LNCAP (cell line): ENCODE measurements around the gene SYT1.

Experiments
- CTCF ChIP-seq: fragments of 450-650 bp; IDR thresholded peaks from 2 replicates; pipeline ENCODE4 v1.5.1; 2017; ENCODE audit warnings: mild to moderate bottlenecking

SYT1 gene

DNA sequence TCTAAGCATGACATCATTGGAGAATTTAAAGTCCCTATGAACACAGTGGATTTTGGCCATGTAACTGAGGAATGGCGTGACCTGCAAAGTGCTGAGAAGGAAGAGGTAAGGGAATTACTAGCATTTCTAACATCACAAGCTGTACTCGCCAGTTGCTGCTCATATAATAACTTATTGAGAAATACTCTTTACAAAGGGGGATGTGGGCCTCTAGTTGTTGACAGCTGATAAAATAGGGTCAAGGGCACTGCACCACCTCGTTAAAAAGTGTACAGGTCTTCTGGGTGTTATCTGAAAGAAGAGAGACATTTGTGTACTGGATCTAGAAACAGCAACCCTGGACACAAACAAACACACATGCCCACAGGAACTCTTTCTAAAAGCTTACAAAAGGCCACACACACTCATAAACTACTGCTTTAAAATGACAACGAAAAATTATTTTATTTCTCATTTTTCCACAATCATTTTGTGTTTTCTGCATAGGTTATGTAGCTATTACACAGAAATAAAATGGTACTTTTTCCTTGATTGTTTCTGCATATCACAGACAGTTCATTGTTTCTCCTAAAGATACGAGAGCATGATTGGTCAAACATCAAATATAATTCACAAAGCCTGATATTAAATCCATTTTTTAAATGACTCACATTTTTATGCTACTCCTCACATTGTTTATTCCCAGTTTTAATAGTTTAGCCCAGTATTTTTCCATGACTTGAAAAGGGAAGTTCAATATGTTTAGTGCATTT is 435.0 kb downstream of the SYT1 start:
- TF ChIP-seq CTCF: no peak

DNA sequence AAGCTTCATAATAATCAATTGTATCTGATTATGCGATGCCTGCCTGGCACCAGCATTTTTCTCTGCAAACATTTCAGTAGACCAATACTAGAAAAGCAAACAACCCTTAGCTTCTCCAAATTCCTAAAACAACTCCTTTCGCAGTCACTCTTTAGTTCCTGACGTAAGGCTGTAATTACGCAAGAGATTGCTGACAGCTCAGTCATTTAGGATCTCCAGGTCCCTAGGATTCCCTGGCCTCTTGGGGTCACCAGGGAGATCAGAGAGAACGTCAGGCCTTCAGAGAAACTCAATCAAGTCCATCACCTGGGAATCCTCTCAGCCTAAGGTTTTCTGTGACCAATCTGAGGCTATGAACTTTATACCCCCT is 435.6 kb downstream of the SYT1 start:
- no peak for TF ChIP-seq CTCF

DNA sequence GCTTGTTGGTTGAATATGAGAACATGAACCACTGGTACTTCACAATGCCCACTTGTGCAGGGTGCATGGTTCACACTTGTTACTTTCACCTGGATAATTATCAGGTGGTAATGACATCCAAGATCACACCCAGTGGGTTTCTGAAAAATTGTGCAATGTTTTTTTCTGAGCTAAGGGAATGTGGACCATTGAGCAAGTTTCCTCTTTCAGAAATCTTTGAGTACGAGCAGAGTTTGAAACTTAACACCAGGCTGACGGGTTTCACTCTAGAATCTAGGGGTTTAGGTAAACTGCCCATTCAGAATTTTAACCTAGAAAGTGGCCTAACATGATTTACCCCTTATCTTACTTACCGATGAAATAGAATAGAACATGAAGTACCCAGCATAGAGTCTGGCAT is 436.6 kb downstream of the SYT1 start:
- TF ChIP-seq CTCF: no peak

GRCh38 chr12:79302162-79302814 is 437.7 kb downstream of the SYT1 start:
- no peak for TF ChIP-seq CTCF

DNA sequence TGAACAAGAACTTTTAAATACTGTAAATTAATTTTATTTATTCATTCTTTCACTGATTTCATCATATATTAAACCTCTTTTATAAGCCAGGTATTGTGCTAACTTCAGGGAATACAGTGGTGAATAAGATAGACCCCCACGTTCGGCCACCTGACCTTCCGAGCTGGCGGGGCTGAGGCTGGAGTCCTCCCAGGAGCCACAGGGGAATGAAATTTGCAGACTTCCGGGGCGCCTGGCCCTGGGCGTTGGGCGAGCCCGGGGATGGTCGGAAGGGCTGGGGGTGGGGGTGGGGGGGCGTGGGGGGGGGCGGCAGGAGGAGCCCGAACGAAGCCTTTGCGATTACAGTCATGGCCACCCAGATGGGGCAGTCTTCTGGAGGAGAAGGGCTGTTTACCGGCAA is 442.8 kb downstream of the SYT1 start:
- no peak for TF ChIP-seq CTCF

DNA sequence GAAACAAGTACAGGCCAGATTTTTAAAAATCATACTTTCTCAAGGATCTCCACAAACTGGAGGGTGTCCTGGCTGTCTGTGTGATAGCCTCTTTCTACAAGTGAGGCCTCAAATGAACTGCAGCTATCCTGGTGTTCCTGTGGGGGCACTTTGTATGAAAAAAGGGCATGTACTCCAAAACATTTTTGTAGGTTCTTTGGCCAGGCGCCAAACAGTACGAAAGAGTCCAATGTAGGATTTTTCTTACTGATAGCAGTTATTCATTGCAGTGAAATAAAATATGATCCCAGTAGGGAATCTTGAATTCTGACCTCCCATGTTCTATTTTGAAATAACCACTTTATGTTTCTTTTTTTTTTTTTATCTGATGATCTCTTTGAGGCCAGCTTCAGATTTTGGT is 444.5 kb downstream of the SYT1 start:
- TF ChIP-seq CTCF: no peak

- no peak for TF ChIP-seq CTCF
Measured at GRCh38 chr12:79317179-79317847, 452.7 kb downstream of the SYT1 start.
